Dermis microvascular lymphatic vessel endothelial cell (primary cell): ENCODE measurements around the gene NUP133. TPM values are rescaled to one million over a fixed set of nuclear protein-coding genes. Genes with fewer than 3 reads are reported as not detected.

Experiments
- DNase-seq, 2 donors: peaks; one replicate each; pipeline versions ENCODE4 v3.0.0 to v3.0.0-alpha.2; 2010; ENCODE audit warnings: low read depth in 2 of 2
- total RNA-seq: library from RNA; depleted of rRNA; stranded (reverse); fragments of >200 nt; gene quantifications from 2 replicates; pipeline ENCODE4 v1.2.1, GENCODE V29; 2014

Gene NUP133
- total RNA-seq, 1 donor from 2014 or later: 31.6 TPM

DNA sequence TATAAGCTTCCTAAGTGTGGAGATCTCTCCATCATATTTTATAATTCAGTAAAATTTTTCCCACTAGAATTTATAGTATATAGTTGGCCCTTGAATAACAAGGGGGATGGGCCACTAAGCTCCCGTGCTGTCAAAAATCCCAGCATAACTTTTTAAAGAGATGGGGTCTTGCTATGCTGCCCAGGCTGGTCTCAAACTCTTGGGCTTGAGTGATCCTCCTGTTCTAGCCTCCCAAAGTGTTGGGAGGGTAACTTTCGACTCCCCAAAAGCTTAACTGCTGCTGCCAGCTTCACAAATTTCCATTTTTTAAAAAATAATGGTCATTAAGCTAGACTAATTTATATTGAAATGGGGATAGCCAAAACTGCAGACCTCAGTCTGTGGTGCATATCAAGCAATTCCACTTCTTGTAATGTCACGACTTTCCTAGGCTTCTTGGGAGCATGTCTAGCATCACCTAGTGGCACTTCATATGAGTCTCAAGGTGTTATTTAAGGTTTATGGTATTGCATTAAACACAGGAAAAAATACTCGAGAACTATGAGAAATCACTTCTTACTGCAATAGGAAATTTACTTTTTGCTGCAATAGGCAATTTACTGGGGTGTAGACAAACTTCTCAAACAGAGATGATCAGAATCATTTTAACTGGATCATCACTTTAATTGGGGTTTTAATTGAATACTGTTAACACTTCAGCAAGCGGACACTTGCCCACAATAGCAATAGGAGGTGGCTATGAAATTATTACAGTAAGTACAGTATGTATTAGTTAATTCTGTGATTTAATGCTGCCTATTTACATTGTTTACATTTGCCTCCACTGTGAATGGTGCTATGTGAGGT lies 55.0 kb downstream of the NUP133 start:
- peak in 1 of 2 donors; percentile 35 for DNase-seq

DNA sequence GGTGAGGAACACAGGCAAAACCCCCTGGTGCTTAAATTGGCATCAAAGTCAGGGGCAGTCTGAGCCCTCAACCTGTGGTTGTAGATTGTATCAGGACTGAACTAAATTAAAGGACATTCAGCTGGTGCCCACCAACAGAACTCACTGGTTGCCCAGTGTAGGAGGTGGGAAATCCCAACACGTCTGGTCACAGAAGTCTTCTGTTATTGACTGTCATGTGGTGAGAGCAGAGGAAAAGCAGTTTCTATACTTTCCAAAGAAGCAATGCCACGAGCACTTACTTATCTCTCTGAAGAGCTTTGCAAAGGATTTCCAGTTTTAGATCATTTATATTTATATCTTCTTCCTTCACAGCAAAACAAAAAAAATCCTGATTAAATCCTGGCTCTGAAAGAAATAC lies 59.3 kb downstream of the NUP133 start:
- no peak for DNase-seq

DNA sequence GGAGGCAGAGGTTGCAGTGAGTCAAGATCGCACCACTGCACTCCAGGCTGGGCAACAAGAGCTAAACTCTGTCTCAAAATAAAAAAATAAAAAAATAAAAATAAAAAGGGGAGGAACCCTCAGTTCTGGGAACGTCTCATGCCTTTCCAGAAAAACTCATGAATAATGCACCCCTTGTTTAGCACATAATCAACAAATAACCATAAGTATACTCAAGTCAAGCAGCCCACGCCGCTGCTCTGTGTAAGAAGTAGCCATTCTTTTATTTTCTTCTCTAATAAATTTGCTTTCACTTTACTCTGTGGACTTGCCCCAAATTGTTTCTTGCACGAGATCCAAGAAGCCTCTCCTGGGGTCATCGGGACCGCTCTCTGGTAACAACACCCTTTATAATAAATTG lies 59.8 kb downstream of the NUP133 start:
- no peak for DNase-seq

DNA sequence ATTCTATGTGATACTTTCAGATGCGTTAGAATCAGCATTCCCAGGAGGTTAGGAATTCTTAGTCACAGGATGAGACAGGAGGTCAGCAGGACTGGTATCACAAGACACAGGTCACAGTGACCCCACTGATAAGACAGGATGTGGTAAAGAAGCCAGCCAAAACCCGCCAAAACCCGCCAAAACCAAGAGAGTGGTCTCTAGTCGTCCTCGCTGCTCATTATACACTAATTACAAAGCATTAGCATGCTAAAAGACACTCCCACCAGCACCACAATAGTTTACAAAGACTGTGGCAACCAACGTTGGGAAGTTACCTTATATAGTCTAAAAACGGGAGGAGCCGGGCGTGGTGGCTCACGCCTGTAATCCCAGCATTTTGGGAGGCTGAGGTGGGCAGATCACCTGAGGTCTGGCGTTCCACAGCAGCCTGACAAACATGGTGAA lies 60.3 kb downstream of the NUP133 start:
- no peak for DNase-seq

DNA sequence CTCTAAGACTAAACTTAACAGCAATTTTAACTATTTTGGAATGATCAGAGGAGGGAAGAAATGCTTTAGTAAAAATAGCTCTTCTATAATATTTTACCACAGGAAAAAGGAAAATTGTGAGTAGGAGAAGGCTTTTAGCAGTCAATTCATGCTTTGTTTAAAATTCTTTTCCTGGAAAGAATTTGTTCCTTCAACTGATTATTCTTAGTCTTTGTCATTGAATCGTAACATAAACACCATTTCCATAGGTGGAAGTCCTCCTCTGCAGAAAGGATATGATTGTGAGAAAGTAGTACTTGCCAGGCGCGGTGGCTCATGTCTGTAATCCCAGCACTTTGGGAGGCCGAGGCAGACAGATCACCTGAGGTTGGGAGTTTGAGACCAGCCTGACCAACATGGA lies 62.3 kb downstream of the NUP133 start:
- DNase-seq: no peak

DNA sequence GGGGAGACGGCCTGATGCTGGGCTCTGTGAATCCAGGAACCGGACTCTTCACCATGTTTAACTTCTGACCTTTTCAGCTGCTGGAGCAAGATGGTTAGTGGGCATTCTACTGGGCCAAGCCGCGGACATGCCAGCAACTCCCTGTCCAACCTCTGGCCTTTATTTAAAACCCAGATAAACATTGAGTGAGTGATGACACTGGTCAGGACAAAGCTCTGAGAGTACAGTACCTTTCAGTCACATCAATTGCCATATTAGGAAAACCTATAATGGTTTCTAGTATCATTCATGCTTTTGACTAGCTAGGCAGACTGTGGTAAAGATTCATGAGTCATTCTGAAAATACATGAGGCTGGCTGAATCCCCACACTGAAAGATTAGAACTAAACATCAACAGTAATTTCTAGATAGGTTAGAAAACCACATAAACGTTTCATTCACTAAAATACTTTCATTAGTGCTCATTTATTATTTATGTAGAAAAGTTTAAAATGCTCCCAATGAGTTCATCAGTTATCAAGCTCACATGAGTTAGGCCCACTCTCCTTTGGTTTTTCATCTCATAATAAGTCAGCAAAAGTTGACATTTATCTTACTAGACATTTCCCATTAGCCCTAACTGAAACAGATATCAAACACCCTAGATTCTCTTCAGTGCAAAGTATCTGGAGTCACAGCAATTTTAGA lies 67.1 kb downstream of the NUP133 start:
- DNase-seq: no peak

DNA sequence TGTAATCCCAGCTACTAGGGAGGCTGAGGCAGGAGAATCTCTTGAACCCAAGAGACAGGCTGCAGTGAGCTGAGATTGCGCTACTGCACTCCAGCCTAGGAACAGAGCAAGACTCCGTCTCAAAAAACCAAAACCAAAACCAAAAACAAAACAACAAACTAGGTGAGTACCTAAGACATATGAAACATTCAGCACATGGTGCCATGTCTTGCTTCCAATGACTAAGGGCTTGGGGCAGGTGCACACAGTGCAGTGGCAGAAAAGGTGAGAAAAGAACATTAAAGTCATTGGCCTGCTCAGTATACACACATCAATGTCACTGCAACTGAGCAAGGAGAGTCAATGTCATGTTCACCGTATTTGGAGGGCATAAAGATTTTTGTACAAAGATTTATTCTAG lies 70.1 kb downstream of the NUP133 start:
- DNase-seq: no peak

DNA sequence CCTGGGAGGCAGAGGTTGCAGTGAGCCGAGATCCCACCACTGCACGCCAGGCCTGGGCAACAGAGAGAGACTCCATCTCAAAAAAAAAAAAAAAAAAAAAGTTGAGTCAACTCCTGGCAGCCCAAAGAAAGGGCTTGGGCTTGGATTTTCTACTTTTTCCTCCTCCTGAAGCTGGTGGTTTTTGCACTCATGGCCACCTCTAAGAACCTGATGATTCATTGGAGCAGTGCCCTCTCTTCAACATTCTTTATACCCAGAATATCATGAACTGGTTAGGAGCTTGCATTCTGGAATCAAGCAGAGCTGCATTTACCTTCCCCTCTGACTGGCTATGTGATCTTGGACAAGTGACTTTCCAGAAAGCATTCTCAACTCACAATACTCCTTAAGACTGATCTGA lies 70.7 kb downstream of the NUP133 start:
- DNase-seq: no peak

DNA sequence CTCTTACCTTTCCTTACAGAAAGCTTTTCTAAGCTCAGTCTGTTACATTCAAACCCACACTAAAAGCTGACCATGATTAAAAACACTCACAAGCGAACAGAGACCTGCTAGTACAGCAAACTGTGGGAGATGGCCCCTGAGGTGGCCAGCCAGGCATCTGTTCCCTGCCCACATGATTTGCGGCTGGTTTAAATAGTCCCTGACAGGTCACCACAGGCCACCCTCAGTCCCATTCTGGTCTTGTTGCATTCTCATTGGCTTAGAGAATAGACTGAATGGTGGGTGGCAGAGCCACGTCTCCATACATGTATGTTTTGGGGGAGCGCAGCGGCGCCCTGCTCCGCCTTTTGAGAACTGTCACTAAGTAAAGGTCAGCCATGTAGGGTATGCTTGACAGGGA lies 71.9 kb downstream of the NUP133 start:
- DNase-seq: no peak

DNA sequence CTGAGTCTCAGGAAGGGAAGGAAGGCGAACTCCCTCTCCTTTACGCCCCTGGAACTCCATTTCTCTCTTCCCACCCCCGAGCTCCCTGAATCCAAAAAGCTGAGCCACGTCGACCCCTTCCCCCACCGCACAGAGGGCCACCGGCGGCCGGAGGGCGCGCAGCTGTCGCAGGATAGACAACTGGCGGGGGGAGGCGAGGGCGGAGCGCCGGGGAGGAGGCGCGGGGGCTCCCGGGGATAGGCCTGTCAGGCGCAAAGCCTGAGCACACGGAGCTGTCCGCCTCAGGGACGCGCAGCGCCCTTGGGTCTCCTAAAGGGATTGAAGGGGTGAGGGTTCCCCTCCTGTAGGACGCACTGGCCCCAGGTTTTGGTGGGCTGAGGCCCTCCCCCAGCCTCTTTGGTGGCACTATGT lies 73.5 kb downstream of the NUP133 start:
- no peak for DNase-seq

DNA sequence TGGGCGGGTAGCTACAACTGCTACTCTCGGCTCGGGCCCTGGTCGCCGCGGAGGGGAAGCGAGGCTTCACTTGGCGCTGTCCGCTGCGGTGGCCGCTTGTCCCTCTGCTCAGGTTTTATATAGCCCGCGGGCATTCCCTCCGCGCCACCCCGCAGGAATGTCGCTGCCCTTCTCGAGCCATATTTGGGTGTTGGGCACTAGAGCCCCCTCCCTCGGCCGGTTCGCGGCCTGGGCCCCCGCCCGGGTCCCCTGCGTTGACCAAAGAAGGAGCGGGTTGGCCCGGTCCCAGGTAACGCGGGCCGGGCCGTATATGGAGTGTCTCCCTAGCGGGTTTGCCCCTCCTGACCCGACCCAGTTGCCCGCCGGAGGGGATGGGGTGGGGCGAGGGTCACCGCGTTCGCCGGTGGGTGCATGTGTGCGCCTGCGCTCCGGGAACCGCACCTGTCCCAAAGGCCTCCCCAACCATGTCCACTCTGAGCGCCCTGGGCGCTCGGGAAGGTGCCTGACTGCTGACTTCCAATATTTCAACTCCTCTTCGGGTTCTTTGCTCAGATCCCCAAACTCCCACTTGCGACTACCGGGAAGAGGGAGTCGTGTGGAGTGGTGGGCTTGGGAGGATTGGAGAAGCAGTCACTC lies 74.0 kb downstream of the NUP133 start, which contains the start of gene ACTA1:
TSS of gene ACTA1 (minus strand) at position 90 of the 636 bp plus-strand sequence. CDS start 979 bp downstream, outside the sequence.
- no peak for DNase-seq

DNA sequence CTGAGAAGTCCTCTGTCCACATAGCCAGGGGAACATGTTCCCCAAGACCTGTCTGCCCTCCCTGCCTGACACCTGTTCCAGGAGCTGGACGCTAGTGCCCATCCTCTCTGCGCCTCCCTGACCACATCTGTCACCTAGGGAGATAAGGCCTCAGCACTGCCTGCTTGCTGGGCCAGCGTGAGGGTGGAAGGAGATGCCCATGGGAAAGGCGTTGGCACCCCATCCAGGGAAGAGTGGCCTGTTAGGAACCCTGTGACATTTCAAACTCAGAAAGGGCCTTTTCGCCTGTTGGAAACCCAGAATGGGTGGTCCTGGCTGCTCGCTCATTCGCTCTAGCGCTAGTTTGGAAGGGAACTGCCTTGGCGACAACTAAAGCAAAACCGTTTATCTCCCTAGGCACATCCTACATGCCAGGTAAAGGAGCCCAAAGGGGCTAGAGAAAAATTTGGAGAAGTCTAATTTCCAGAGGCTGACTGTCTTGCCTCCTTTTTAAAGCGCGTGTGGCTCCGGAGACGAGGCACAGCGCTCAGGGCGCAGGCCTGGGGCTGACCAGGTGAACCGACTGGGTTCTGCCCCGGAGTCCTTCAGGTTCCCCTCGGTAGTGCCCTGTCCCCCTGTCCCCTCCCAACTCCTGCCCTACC lies 74.7 kb downstream of the NUP133 start:
- no peak for DNase-seq

DNA sequence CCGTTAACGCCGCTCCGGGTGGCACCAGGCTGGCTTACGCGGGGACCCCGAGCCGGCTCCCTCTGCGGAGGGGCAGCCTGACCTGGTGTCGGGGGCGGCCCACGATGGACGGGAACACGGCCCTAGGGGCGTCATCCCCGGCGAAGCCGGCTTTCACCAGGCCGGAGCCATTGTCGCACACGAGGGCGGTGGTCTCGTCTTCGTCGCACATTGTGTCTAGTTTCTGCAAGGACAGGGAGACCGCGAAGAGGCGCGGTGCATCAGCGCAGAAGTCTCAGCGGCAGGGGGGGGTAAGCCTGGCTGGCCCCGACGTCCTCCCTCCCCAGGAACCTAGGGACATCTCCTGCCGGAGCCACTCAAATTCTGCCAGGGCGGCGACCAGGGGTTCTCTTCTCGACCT lies 75.2 kb downstream of the NUP133 start:
- no peak for DNase-seq

DNA sequence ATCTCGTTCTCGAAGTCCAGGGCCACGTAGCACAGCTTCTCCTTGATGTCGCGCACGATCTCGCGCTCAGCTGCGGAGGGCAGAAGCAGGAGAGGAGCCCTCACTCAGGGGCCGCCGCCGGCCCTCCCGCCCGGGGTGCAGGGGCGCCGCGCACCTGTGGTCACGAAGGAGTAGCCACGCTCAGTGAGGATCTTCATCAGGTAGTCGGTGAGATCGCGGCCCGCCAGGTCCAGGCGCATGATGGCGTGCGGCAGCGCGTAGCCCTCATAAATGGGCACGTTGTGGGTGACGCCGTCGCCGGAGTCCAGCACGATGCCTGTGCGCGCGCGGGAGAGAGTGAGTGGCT lies 76.1 kb downstream of the NUP133 start:
- no peak for DNase-seq

DNA sequence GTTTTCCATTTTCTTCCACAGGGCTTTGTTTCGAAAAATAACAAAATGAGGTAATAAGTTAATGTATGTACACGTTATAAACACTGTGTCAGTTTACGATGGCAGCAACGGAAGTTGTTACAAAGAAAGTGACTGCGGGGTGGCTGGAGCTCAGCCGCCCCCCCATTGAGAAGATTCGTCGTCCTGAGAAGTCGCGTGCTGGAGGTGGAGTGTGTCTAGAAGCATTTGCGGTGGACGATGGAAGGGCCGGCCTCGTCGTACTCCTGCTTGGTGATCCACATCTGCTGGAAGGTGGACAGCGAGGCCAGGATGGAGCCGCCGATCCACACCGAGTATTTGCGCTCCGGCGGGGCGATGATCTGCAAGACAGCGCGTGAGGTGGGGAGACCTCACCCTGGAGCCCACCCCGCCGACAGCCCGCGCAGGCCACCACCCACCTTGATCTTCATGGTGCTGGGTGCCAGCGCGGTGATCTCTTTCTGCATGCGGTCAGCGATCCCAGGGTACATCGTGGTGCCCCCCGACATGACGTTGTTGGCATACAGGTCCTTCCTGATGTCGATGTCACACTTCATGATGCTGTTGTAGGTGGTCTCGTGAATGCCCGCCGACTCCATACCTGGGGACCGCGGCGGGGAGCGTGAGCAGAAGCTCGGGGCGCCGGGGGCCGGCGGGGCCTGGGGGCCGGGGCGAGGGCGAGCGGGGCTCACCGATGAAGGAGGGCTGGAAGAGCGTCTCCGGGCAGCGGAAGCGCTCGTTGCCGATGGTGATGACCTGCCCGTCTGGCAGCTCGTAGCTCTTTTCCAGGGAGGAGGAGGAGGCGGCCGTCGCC lies 76.6 kb downstream of the NUP133 start:
- no peak for DNase-seq

DNA sequence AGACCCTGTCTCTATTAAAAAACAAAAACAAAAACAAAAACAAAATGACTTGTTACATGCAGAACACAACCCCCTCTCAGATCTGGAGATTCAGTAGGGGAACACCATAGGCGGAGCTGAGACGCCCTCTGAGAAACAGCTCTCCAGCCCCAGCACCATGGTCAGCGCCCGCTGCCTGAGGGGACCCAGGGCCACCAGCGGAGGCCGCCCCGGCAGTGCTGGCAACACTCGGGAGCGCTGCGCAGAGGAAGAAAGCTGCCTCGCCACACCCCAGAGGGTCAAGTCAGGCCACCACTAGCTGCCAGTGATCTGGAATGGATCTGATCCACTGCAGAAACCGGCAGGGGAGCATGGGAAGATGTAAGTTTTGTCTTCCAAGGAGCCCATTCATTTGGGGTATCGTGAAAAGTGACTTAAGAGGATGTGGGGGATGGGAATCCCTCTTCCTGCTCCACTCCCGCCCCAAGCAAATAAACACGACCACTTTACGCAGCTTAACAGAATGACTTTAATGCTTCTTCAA lies 77.3 kb downstream of the NUP133 start:
- peak in 1 of 2 donors; percentile 47 for DNase-seq

DNA sequence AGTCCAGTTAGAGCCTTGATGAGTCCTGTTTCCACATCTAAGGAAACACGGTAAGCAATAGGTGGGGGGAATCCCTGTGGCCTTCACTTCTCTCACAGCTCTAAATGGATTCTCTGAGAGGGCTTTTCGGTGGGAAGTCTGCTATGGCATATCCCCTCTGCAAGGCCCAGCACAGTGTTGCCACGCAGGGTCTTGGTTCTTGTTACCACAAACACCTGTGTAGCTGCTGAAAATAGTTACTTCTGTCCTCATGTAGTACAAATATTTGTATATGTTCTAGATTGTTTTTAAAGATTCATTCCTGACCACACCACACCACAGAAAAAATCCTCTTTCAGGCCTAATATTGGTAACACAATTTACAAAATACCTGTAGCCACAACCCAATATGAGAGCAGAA lies 79.9 kb downstream of the NUP133 start:
- no peak for DNase-seq

DNA sequence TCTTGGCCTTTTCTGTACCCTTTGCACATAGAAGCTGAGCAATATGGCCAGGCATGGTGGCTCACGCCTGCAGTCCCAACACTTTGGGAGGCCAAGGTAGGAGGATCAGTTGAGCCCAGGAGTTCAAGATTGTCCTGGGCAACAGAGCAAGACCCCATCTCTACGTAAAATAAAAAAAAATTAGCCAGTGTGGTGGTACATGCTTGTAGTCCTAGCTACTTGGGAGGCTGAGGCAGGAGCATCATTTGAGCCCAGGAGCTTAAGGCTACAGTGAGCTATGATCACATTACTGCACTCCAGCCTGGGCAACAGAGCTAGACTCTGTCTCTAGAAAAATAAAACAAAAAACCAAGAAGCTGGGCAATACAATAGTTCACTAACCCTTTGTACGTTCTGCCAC lies 80.6 kb downstream of the NUP133 start:
- DNase-seq: no peak

DNA sequence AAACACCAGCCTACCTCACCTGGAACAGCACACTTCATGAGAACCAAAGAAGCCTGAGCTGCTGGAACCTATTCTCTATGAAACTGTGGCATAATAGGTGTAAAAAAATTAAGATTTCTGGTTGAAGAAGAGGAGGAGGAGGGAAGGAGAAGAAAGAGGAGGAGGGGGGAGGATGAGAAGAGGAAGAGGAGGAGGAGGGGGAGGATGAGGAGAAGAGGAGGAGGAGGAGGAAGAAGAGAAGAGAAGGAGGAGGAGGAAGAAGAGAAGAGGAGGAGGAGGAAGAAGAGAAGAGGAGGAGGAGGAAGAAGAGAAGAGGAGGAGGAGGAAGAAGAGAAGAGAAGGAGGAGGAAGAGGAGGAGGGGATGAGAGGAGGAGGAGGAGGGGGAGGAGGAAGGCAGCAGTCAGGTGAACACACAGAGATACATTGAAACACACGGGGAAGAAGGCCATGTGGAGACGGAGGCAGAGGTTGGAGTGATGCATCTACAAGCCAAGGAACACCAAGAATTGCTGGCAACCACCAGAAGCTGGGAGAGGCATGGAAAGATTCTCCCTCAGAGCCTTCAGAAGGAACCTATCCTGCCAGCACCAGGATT lies 82.5 kb downstream of the NUP133 start:
- DNase-seq: no peak

DNA sequence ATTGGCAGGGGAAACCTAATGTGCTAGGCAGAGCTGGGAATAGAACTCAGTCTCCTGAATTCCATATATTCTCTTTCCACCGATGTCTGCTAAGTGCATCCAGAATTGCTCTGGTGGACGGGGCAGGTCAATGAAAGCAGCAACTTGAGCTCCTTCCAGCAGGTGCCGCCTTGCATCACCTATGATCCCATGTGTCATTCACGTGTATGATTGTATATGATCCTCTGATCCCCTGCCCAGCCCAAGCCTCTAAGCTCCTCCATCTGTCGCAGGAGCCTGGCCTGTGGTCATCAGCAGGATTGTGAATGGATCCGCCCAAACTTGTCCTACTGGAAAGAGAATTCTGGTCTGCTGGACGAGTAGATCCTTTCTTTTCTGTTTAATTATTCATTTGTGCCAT lies 87.4 kb downstream of the NUP133 start:
- no peak for DNase-seq
